HepG2 (cell line): ENCODE data around the gene GSX1. TPM values are rescaled to one million over a fixed set of nuclear protein-coding genes. Genes with fewer than 3 reads are reported as not detected.

Experiments used
- ATAC-seq: fragments of 200-7000 bp; cut with Tn5 transposase; 3 replicates; pipeline ENCODE4 v1.9.1; 2020; ENCODE audit warnings: mild to moderate bottlenecking, moderate library complexity
- BruUV-seq: library from RNA; stranded (reverse); fragments of 400-500 nt; replicated peaks from 2 replicates; lab custom pipeline; 2021; lab: Mats Ljungman, UMichigan
- CTCF ChIA-PET: fragments of 300-600 bp; formaldehyde crosslinking; extraction: SDS; loops from one replicate; lab custom pipeline; 2021; ENCODE audit warnings: low total read pairs, inconsistent platforms, low intra/inter-chr PET ratio; lab: Yijun Ruan, JAX
- POLR2A ChIA-PET: fragments of 350-600 bp; sonication (Branson Sonifier 250); formaldehyde crosslinking; loops from one replicate; lab custom pipeline; 2020; ENCODE audit warnings: antibody characterized with exemption, inconsistent platforms; lab: Yijun Ruan, JAX
- DNase-seq: peaks from one replicate; pipeline ENCODE4 v3.0.0-alpha.2; 2015; ENCODE audit warnings: low spot score
- FAIRE-seq: peaks from 3 replicates; lab custom pipeline; 2011; peaks lifted over from hg19 to GRCh38; lab: Jason Lieb, UNC
- H2AFZ ChIP-seq: one replicate; pipeline ENCODE4 v1.6.1; 2011; ENCODE audit warnings: low read length, inconsistent platforms
- H3K27ac ChIP-seq: fragments of 300-600 bp; 3 replicates; pipeline ENCODE4 v1.8.0; 2011; ENCODE audit warnings: mixed run types, mild to moderate bottlenecking, mixed read lengths, low read length, inconsistent platforms; ENCODE audit not compliant: insufficient read depth; ENCODE audit errors: extremely low read length
- H3K27me3 ChIP-seq, 2 experiments: fragments of 200-600 bp in 1 of 2; 2 replicates in 1 of 2; 3 replicates in 1 of 2; pipeline versions ENCODE4 v1.6.0 to v1.8.0; 2011; ENCODE audit warnings: low read length in 2 of 2, mild to moderate bottlenecking in 2 of 2, moderate library complexity in 2 of 2, inconsistent platforms in 1 of 2; ENCODE audit not compliant: insufficient read depth in 2 of 2, control insufficient read depth in 1 of 2
- H3K36me3 ChIP-seq, 2 experiments: fragments of 200-600 bp in 1 of 2; replicated peaks in 1 of 2; 2 replicates in 1 of 2; 3 replicates in 1 of 2; pipeline versions ENCODE4 v1.5.1 to v1.8.0; 2011; ENCODE audit warnings: low read length in 2 of 2, inconsistent platforms in 1 of 2; ENCODE audit not compliant: insufficient read depth in 2 of 2, control insufficient read depth in 1 of 2
- H3K4me1 ChIP-seq: 2 replicates; pipeline ENCODE4 v1.5.1; 2012; ENCODE audit warnings: low read length, inconsistent platforms; ENCODE audit not compliant: insufficient read depth
- H3K4me2 ChIP-seq: 2 replicates; pipeline ENCODE4 v1.6.0; 2011; ENCODE audit warnings: low read depth, low read length, inconsistent platforms
- H3K4me3 ChIP-seq, 3 experiments: fragments of 200-600 bp in 1 of 3; sonication (generic), shearing (Covaris generic) in 1 of 3; replicated peaks in 1 of 3; 2 replicates each; pipeline ENCODE4 v1.5.1; 2011 to 2016; ENCODE audit warnings: low read length in 3 of 3, inconsistent platforms in 2 of 3, low read depth in 2 of 3, mild to moderate bottlenecking in 2 of 3, control low read depth in 1 of 3, mixed read lengths in 1 of 3; ENCODE audit not compliant: insufficient read depth in 1 of 3
- H3K79me2 ChIP-seq: one replicate; pipeline ENCODE4 v1.6.1; 2011; ENCODE audit warnings: low read length, inconsistent platforms; ENCODE audit not compliant: insufficient read depth
- H3K9ac ChIP-seq: 2 replicates; pipeline ENCODE4 v1.6.0; 2011; ENCODE audit warnings: mild to moderate bottlenecking, low read depth, low read length, inconsistent platforms; ENCODE audit not compliant: insufficient read depth
- H3K9me3 ChIP-seq: 2 replicates; pipeline ENCODE4 v1.5.1; 2012; ENCODE audit warnings: mild to moderate bottlenecking, low read length
- H4K20me1 ChIP-seq: 2 replicates; pipeline ENCODE4 v1.6.0; 2011; ENCODE audit warnings: inconsistent platforms, mild to moderate bottlenecking, low read length, moderate library complexity; ENCODE audit not compliant: insufficient read depth
- BORCS8-MEF2B ChIP-seq: sonication (generic); formaldehyde crosslinking; IDR thresholded peaks from 2 replicates; pipeline ENCODE4 v1.8.0; 2022; ENCODE audit warnings: mild to moderate bottlenecking, missing genetic modification reagents
- SIN3B ChIP-seq: fragments of 150-350 bp; IDR thresholded peaks from 2 replicates; pipeline ENCODE4 v1.6.1; 2014; ENCODE audit warnings: low read length
- ZNF441 ChIP-seq: sonication (generic); formaldehyde crosslinking; IDR thresholded peaks from 2 replicates; pipeline ENCODE4 v1.7.0; 2021; ENCODE audit warnings: missing genetic modification reagents, borderline replicate concordance
- ZNF589 ChIP-seq: sonication (generic); formaldehyde crosslinking; conservative IDR thresholded peaks from 2 replicates; pipeline ENCODE4 v1.8.0; 2022; ENCODE audit warnings: mild to moderate bottlenecking, moderate library complexity, missing genetic modification reagents
- ZNF652 ChIP-seq: IDR thresholded peaks from 2 replicates; pipeline ENCODE4 v1.6.1; 2016; ENCODE audit warnings: low read depth, borderline replicate concordance
- ZNF776 ChIP-seq: sonication (generic); formaldehyde crosslinking; IDR thresholded peaks from 2 replicates; pipeline ENCODE4 v1.4.0; 2020; ENCODE audit warnings: mild to moderate bottlenecking, missing genetic modification reagents
- WGBS: methylation state at CpG from one replicate; pipeline ENCODE4 v1.1.6; 2017; ENCODE audit warnings: low lambda C conversion rate; 5-methylcytosine and 5-hydroxymethylcytosine counted together
- in situ Hi-C: cut with HindIII; loops from 2 replicates; pipeline ENCODE4 v1.10.0; 2017; ENCODE audit warnings: low pct_unique_long_range_greater_than_20kb; ENCODE audit not compliant: extremely low pct_ligation_motif_present
- intact Hi-C: fragments of 100-400 bp; cut with micrococcal nuclease; formaldehyde crosslinking; loops from one replicate; pipeline ENCODE4 v1.10.0; 2022; ENCODE audit not compliant: unreplicated experiment
- polyA plus RNA-seq, 8 experiments: library from polyadenylated mRNA; depleted of rRNA in 3 of 8; stranded (reverse) in 7 of 8; unstranded in 1 of 8; fragments of >200 nt; fragmentation: Illumina TruSeq in 4 of 8; extraction: Trizol in 4 of 8; gene quantifications; 2 replicates each; pipeline versions ENCODE4 v1.2.1 to v1.2.3, GENCODE V29; 2011 to 2016; ENCODE audit warnings: low read depth in 4 of 8, missing spikeins in 1 of 8, mixed read lengths in 1 of 8; ENCODE audit not compliant: insufficient read depth in 1 of 8
- total RNA-seq, 5 experiments: library from RNA; depleted of rRNA; stranded (reverse); fragments of >200 nt; fragmentation: Illumina TruSeq; extraction: Trizol; gene quantifications; 2 replicates each; pipeline ENCODE4 v1.2.3, GENCODE V29; 2016; ENCODE audit warnings: low read depth in 1 of 5
- TF ChIP-seq, protein P1 (sequence below): sonication (generic); formaldehyde crosslinking; IDR thresholded peaks from 2 replicates; pipeline ENCODE4 v1.5.1; 2020; ENCODE audit warnings: mild to moderate bottlenecking, missing genetic modification reagents, borderline replicate concordance
- TF ChIP-seq, protein P2 (sequence below): sonication (generic); formaldehyde crosslinking; IDR thresholded peaks from 2 replicates; pipeline ENCODE4 v1.5.0; 2020; ENCODE audit warnings: missing genetic modification reagents

GSX1 gene
- total and polyA plus RNA-seq, 2 of the 13 experiments (the other 11 are each of a cell fraction or from before 2014, with no cell fraction given), result not detected

DNA sequence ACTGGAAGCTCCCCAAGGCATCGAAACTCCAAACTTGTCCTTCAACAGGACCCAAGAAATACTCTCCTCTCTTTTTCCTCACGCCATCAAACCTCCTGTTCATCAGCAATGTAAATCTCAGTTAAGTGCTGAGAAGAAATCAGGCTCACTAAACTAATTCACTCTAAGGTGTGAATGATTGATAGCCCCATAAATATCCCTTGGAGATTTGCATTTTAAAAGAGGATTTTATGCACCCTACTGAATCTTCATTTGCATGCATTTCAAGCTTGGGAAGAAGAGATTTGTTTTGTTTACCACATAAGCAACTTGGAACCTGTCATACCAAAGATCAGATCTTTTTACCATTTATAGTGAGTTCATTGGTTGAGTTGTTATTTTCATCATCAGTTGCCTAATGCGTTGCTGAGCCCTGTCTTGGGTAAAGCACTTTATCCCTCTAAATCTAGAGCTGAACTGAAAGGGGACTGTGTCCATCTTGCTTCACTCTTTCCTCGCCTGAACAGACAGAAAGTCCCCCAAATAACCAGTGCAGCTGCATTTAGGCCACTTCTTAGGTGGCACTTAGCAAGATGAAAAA is 40.2 kb upstream of the GSX1 start:
- DNase-seq (no peak), FAIRE-seq (no peak), ATAC-seq (no peak)
- POLR2A ChIA-PET, result no interaction called here
- no peak overlapping the region for H3K4me2 ChIP-seq
- H4K20me1 ChIP-seq, result no peaks in the 10 kb centered on the region
- H3K27ac ChIP-seq, result no peak overlapping the region
- in situ Hi-C loops (no loop called here), intact Hi-C loops (no loop called here)
- no peaks in the 10 kb centered on the region for H3K79me2 ChIP-seq
- H3K4me1 ChIP-seq, result no peaks in the 10 kb centered on the region
- no TSS peak for BruUV-seq
- CTCF ChIA-PET, result no interaction called here
- no peak overlapping the region for H2AFZ ChIP-seq
- H3K4me3 ChIP-seq, result no peak overlapping the region
- H3K9ac ChIP-seq, result no peak overlapping the region
- TF ChIP-seq ZNF776 (CRISPR knock-in tag) (no peak), ZNF589 (no peak), ZNF652 (CRISPR knock-in tag) (no peak), ZNF441 (CRISPR knock-in tag) (no peak), BORCS8-MEF2B (CRISPR knock-in tag) (no peak), SIN3B (no peak)
- TF ChIP-seq, protein P1, sequence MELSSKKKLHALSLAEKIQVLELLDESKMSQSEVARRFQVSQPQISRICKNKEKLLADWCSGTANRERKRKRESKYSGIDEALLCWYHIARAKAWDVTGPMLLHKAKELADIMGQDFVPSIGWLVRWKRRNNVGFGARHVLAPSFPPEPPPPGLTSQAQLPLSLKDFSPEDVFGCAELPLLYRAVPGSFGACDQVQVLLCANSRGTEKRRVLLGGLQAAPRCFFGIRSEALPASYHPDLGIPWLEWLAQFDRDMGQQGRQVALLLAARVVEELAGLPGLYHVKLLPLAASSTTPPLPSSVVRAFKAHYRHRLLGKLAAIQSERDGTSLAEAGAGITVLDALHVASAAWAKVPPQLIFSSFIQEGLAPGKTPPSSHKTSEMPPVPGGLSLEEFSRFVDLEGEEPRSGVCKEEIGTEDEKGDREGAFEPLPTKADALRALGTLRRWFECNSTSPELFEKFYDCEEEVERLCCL, result no peak
- TF ChIP-seq, protein P2, sequence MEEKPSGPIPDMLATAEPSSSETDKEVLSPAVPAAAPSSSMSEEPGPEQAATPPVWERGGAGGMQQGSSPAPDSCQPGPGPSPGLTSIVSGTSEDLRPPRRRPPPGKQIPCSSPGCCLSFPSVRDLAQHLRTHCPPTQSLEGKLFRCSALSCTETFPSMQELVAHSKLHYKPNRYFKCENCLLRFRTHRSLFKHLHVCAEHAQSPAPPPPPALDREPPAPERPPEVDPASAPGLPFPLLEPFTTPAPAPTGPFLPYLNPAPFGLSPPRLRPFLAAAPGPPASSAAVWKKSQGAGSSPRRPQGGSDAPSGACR (CRISPR knock-in tag), result no peak
- H3K36me3 ChIP-seq, result no peaks in the 10 kb centered on the region
- no peaks in the 10 kb centered on the region for H3K27me3 ChIP-seq
- no peaks in the 10 kb centered on the region for H3K9me3 ChIP-seq
- WGBS, result 3% methylated on average over 4 of the region's 4 CpGs
